Fibroblast of peridontal ligament (primary cell): ENCODE measurements around the gene DNAJB6.
"Not testable (repeated sequence)": the region's sequence is repeated elsewhere in the genome, so short reads cannot be mapped to it uniquely, and the experiment has no call there.

Experiments
- DNase-seq: peaks from one replicate; pipeline ENCODE4 v3.0.0-alpha.2; 2010; ENCODE audit errors: extremely low read depth

The DNAJB6 gene

GRCh38 chr7:157442993-157443831, 106.4 kb downstream of the DNAJB6 start:
- no peak for DNase-seq

- no peak for DNase-seq
Observed at GRCh38 chr7:157444011-157444842, 107.4 kb downstream of the DNAJB6 start.

GRCh38 chr7:157444843-157445135, 108.0 kb downstream of the DNAJB6 start:
- no peak for DNase-seq

- no peak for DNase-seq
Observed at GRCh38 chr7:157445246-157445955, 108.6 kb downstream of the DNAJB6 start.

GRCh38 chr7:157445956-157446295, 109.1 kb downstream of the DNAJB6 start:
- no peak for DNase-seq

GRCh38 chr7:157446322-157446721, 109.5 kb downstream of the DNAJB6 start:
- DNase-seq: no peak

GRCh38 chr7:157454003-157454402, 117.2 kb downstream of the DNAJB6 start:
- not testable (repeated sequence) for DNase-seq

- DNase-seq: no peak
Observed at GRCh38 chr7:157457355-157458253, 120.8 kb downstream of the DNAJB6 start.

GRCh38 chr7:157458254-157458633, 121.4 kb downstream of the DNAJB6 start:
- no peak for DNase-seq

GRCh38 chr7:157459966-157460365, 123.2 kb downstream of the DNAJB6 start:
- no peak for DNase-seq

- DNase-seq: no peak
Observed at GRCh38 chr7:157460721-157461120, 123.9 kb downstream of the DNAJB6 start.

GRCh38 chr7:157461573-157462418, 125.0 kb downstream of the DNAJB6 start:
- no peak for DNase-seq

- DNase-seq: no peak
Observed at GRCh38 chr7:157462419-157462771, 125.6 kb downstream of the DNAJB6 start.

GRCh38 chr7:157462840-157463239, 126.0 kb downstream of the DNAJB6 start:
- DNase-seq: no peak

GRCh38 chr7:157463245-157463644, 126.4 kb downstream of the DNAJB6 start:
- no peak for DNase-seq

GRCh38 chr7:157464111-157464970, 127.5 kb downstream of the DNAJB6 start:
- no peak for DNase-seq

- no peak for DNase-seq
Observed at GRCh38 chr7:157464971-157465886, 128.4 kb downstream of the DNAJB6 start.
